ENCODE results near the gene PPM1B. TPM values are rescaled to one million over a fixed set of nuclear protein-coding genes. Genes with fewer than 3 reads are reported as not detected.
"Not testable (repeated sequence)": the region's sequence is repeated elsewhere in the genome, so short reads cannot be mapped to it uniquely, and the experiment has no call there.

The PPM1B gene
- polyA plus RNA-seq, 2 donors, result 16.9 to 17.6 TPM

DNA sequence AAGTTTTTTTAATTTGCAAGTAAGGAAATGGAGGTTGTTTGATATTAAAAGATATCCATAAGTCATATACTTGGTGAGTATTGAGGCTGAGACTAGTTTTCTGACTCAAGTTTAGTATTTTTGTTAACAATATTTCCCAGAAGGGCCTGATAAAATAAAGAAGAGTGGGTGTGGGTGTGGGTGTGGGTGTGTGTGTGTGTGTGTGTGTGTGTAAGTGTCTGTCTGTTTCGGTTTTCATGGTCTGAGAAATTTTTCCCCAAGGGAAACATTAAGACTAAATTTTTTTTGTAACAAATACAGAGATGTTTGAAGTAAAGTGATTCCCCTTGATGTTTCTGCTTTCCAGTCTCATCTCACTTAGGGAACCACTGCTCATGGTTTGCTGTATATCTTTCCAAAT is 36.5 kb downstream of the PPM1B start:
- 61% methylated on average over 1 of the region's 1 CpG for WGBS, 2 donors
- Histone ChIP-seq H3K9me3 (ENCODE audit: control insufficient read depth in 2 of 2, insufficient read depth in 1 of 2, low read depth in 1 of 2, low read length in 1 of 2) (no peaks in the 10 kb centered on the region), H3K27me3 (ENCODE audit: control insufficient read depth in 1 of 2, insufficient read depth in 2 of 2, low read length in 2 of 2) (no peaks in the 10 kb centered on the region), H3K36me3 (ENCODE audit: control insufficient read depth in 2 of 2, insufficient read depth in 2 of 2, low read length in 1 of 2) (peaks cover 3 to 5% of the 10 kb centered on the region in 2 donors), H3K4me3 (ENCODE audit: low read depth in 1 of 2, low read length in 2 of 2) (no peak overlapping the region), H3K4me1 (ENCODE audit: control insufficient read depth in 2 of 2, insufficient read depth in 2 of 2, low read length in 1 of 2) (no peaks in the 10 kb centered on the region), H3K27ac (ENCODE audit: low read depth in 2 of 2, low read length in 1 of 2) (no peak overlapping the region)

DNA sequence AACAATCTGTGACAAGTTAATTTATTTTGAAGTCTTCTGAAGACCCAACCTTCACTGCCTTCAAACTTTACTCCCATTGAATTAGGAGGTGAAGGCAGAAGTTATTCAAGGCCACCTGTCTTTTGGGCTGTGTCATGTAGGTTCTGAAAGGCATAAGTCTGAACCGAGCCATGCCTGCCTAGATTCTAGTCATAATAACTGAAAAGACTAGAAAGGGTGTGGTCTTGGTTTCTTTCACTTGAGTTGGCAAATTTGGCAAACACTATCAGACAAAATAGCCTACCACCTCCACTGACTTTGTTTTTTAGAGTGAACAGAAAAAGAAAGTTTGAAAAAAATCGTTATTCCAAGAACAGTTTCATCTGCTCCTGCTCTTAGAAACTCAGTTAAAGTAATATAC is 38.4 kb downstream of the PPM1B start:
- Histone ChIP-seq H3K9me3 (ENCODE audit: control insufficient read depth in 2 of 2, insufficient read depth in 1 of 2, low read depth in 1 of 2, low read length in 1 of 2) (no peaks in the 10 kb centered on the region), H3K4me3 (ENCODE audit: low read depth in 1 of 2, low read length in 2 of 2) (no peak overlapping the region), H3K27me3 (ENCODE audit: control insufficient read depth in 1 of 2, insufficient read depth in 2 of 2, low read length in 2 of 2) (no peaks in the 10 kb centered on the region), H3K4me1 (ENCODE audit: control insufficient read depth in 2 of 2, insufficient read depth in 2 of 2, low read length in 1 of 2) (no peaks in the 10 kb centered on the region), H3K27ac (ENCODE audit: low read depth in 2 of 2, low read length in 1 of 2) (no peak overlapping the region), H3K36me3 (ENCODE audit: control insufficient read depth in 2 of 2, insufficient read depth in 2 of 2, low read length in 1 of 2) (peaks cover 0 to 4% of the 10 kb centered on the region in 2 donors)
- WGBS, 2 donors, result 74 to 79% methylated on average over 2 of the region's 2 CpGs

DNA sequence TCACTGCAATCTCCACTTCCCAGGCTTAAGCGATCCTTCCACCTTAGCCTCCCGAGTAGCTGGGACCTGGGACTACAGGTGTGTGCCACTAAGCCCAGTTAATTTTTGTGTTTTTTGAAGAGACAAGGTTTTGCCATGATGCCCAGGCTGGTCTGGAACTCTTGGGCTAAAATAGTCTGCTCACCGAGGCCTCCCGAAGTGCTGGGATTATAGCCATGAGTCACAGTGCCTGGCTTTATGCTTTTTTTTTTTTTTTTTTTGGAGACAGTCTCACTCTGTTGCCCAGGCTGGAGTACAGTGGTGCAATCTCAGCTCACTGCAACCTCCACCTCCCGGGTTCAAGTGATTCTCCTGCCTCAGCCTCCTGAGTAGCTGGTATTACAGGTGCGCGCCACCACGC is 39.0 kb downstream of the PPM1B start:
- H3K27me3 ChIP-seq (ENCODE audit: control insufficient read depth in 1 of 2, insufficient read depth in 2 of 2, low read length in 2 of 2); H3K9me3 ChIP-seq (ENCODE audit: control insufficient read depth in 2 of 2, insufficient read depth in 1 of 2, low read depth in 1 of 2, low read length in 1 of 2); H3K4me1 ChIP-seq (ENCODE audit: control insufficient read depth in 2 of 2, insufficient read depth in 2 of 2, low read length in 1 of 2); H3K27ac ChIP-seq (ENCODE audit: low read depth in 2 of 2, low read length in 1 of 2); H3K4me3 ChIP-seq (ENCODE audit: low read depth in 1 of 2, low read length in 2 of 2); H3K36me3 ChIP-seq (ENCODE audit: control insufficient read depth in 2 of 2, insufficient read depth in 2 of 2, low read length in 1 of 2): not testable (repeated sequence)
- WGBS, 2 donors, result 87 to 92% methylated on average over 8 of the region's 8 CpGs

DNA sequence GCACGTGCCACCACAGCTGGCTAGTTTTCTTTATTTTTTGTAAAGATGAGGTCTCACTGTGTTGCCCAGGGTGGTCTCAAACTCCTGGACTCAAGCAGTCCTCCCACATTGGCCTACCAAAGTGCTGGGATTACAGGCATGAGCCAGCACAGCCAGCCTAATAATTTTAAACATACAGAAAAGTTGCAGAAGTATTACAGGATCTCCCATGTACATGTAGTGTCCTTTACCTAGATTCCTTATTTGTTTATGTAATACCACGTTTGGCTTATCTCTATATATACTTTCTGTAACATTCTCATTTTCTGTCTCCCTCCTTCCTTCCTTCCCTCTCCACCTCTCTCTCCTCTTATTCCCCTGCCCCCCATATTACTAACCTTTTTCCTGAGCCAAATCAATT is 41.7 kb downstream of the PPM1B start:
- 92 to 95% methylated on average over 2 of the region's 2 CpGs for WGBS, 2 donors
- Histone ChIP-seq H3K9me3 (ENCODE audit: control insufficient read depth in 2 of 2, insufficient read depth in 1 of 2, low read depth in 1 of 2, low read length in 1 of 2) (no peaks in the 10 kb centered on the region), H3K36me3 (ENCODE audit: control insufficient read depth in 2 of 2, insufficient read depth in 2 of 2, low read length in 1 of 2) (peaks cover 0 to 4% of the 10 kb centered on the region in 2 donors), H3K27ac (ENCODE audit: low read depth in 2 of 2, low read length in 1 of 2) (no peak overlapping the region), H3K4me1 (ENCODE audit: control insufficient read depth in 2 of 2, insufficient read depth in 2 of 2, low read length in 1 of 2) (no peaks in the 10 kb centered on the region), H3K27me3 (ENCODE audit: control insufficient read depth in 1 of 2, insufficient read depth in 2 of 2, low read length in 2 of 2) (no peaks in the 10 kb centered on the region), H3K4me3 (ENCODE audit: low read depth in 1 of 2, low read length in 2 of 2) (no peak overlapping the region)

DNA sequence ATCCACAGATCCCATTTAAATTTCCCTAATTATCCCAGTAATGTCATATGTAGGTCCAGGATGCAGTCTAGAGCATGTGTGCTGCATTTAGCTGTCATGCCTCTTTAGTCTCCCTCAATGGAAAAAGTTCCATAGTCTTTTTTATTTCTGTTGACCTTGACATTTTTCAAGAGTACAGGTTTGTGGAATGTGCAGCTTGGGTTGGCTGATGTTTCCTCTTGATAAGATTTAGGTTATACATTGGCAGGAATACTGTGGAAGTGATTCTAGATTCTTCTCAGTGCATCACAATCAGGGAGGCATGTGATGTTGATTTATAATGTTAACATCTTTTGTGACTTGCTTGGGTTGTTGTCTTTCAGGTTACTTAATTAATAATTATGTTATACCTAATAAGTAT is 42.5 kb downstream of the PPM1B start:
- Histone ChIP-seq H3K9me3 (ENCODE audit: control insufficient read depth in 2 of 2, insufficient read depth in 1 of 2, low read depth in 1 of 2, low read length in 1 of 2) (no peaks in the 10 kb centered on the region), H3K4me1 (ENCODE audit: control insufficient read depth in 2 of 2, insufficient read depth in 2 of 2, low read length in 1 of 2) (no peaks in the 10 kb centered on the region), H3K36me3 (ENCODE audit: control insufficient read depth in 2 of 2, insufficient read depth in 2 of 2, low read length in 1 of 2) (peaks cover 0 to 4% of the 10 kb centered on the region in 2 donors), H3K27me3 (ENCODE audit: control insufficient read depth in 1 of 2, insufficient read depth in 2 of 2, low read length in 2 of 2) (no peaks in the 10 kb centered on the region), H3K4me3 (ENCODE audit: low read depth in 1 of 2, low read length in 2 of 2) (no peak overlapping the region), H3K27ac (ENCODE audit: low read depth in 2 of 2, low read length in 1 of 2) (no peak overlapping the region)

DNA sequence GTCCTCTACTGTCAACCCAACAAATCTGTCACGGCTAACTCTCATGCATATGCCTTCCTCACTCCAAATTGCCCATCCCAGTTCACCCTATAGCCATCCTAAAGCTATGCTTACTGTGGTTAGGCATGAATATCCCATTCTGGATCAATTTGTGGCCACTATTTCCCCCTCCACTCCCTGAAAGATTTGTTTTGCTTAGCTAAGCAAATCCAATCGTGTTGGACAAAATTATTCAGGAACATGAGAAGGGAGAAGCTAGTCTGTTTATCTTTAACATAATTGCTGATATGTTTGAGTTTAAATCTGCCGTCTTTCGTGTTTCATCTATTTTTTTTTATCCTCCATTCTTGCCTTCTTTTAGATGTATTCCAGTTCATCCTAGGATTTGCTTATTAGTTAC is 43.6 kb downstream of the PPM1B start:
- Histone ChIP-seq H3K4me3 (ENCODE audit: low read depth in 1 of 2, low read length in 2 of 2) (no peak overlapping the region), H3K4me1 (ENCODE audit: control insufficient read depth in 2 of 2, insufficient read depth in 2 of 2, low read length in 1 of 2) (no peaks in the 10 kb centered on the region), H3K27ac (ENCODE audit: low read depth in 2 of 2, low read length in 1 of 2) (no peak overlapping the region), H3K27me3 (ENCODE audit: control insufficient read depth in 1 of 2, insufficient read depth in 2 of 2, low read length in 2 of 2) (no peaks in the 10 kb centered on the region), H3K9me3 (ENCODE audit: control insufficient read depth in 2 of 2, insufficient read depth in 1 of 2, low read depth in 1 of 2, low read length in 1 of 2) (no peaks in the 10 kb centered on the region), H3K36me3 (ENCODE audit: control insufficient read depth in 2 of 2, insufficient read depth in 2 of 2, low read length in 1 of 2) (peaks cover 0 to 4% of the 10 kb centered on the region in 2 donors)
- 91 to 93% methylated on average over 4 of the region's 4 CpGs for WGBS, 2 donors

DNA sequence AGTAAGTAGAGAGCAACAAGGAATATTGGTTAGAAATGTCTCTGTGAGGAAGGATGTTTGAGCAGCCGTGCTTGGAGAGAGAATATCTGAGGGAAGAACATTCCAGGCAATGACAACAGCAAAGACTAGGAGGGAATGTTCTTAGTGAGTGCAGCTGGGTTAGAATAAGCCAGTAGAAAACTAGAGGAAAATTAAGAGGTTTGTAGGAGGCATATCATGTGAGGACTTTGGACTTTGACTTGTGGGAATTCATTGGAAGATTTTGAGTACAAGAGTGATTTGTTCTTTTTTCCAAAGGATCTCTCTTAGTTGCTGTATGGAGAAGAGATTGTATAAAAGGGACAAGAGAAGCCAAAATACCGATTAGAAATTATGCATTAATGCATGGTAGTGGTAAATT is 47.2 kb downstream of the PPM1B start:
- H3K4me1 ChIP-seq (ENCODE audit: control insufficient read depth in 2 of 2, insufficient read depth in 2 of 2, low read length in 1 of 2), result no peaks in the 10 kb centered on the region
- no peaks in the 10 kb centered on the region for H3K36me3 ChIP-seq (ENCODE audit: control insufficient read depth in 2 of 2, insufficient read depth in 2 of 2, low read length in 1 of 2)
- no peak overlapping the region for H3K27ac ChIP-seq (ENCODE audit: low read depth in 2 of 2, low read length in 1 of 2)
- H3K9me3 ChIP-seq (ENCODE audit: control insufficient read depth in 2 of 2, insufficient read depth in 1 of 2, low read depth in 1 of 2, low read length in 1 of 2), result no peaks in the 10 kb centered on the region
- WGBS, 2 donors, result 83 to 93% methylated on average over 2 of the region's 2 CpGs
- H3K4me3 ChIP-seq (ENCODE audit: low read depth in 1 of 2, low read length in 2 of 2), result no peak overlapping the region
- H3K27me3 ChIP-seq (ENCODE audit: control insufficient read depth in 1 of 2, insufficient read depth in 2 of 2, low read length in 2 of 2), result no peaks in the 10 kb centered on the region

DNA sequence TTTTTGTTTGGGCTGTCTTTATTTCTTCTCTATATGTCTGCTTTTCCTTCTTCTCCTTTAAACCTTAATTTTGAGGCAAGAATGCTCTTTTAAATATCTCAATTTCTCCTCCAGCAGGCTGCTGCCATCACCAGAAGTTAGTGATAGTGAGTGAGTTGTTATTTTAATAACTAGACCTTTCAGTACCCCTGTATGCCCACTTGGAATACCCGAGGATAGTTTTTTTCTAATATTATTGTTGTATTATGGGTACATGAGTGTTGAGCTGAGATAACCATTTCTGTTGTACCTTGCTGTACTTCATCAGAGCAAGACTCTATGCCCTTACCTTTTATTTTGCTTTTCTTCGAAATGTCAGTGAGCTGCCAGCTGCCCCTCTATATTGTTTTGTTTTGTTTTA is 50.1 kb downstream of the PPM1B start:
- no peak overlapping the region for H3K27ac ChIP-seq (ENCODE audit: low read depth in 2 of 2, low read length in 1 of 2)
- 87 to 89% methylated on average over 2 of the region's 2 CpGs for WGBS, 2 donors
- H3K4me3 ChIP-seq (ENCODE audit: low read depth in 1 of 2, low read length in 2 of 2), result no peak overlapping the region
- no peaks in the 10 kb centered on the region for H3K36me3 ChIP-seq (ENCODE audit: control insufficient read depth in 2 of 2, insufficient read depth in 2 of 2, low read length in 1 of 2)
- no peaks in the 10 kb centered on the region for H3K4me1 ChIP-seq (ENCODE audit: control insufficient read depth in 2 of 2, insufficient read depth in 2 of 2, low read length in 1 of 2)
- no peaks in the 10 kb centered on the region for H3K27me3 ChIP-seq (ENCODE audit: control insufficient read depth in 1 of 2, insufficient read depth in 2 of 2, low read length in 2 of 2)
- H3K9me3 ChIP-seq (ENCODE audit: control insufficient read depth in 2 of 2, insufficient read depth in 1 of 2, low read depth in 1 of 2, low read length in 1 of 2), result no peaks in the 10 kb centered on the region

DNA sequence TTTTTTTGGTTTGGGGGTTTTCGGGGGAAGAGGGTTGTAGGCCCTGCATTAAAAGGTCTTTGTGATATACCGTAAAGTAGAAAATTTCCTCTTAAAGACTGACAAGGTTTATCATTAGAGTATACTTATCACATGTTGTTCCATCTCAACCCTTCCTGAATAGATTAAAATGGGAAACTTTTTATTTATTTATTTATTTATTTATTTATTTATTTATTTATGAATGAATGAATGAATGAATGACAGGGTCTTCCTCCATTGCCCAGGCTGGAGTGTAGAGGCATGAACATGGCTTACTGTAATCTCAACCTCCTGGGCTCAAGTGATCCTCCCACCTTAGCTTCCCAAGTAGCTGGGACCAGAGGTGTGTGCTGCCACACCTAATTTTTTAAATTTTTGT is 58.1 kb downstream of the PPM1B start:
- H3K4me3 ChIP-seq (ENCODE audit: low read depth in 1 of 2, low read length in 2 of 2), result no peak overlapping the region
- WGBS, 2 donors, result 95 to 98% methylated on average over 2 of the region's 2 CpGs
- H3K27me3 ChIP-seq (ENCODE audit: control insufficient read depth in 1 of 2, insufficient read depth in 2 of 2, low read length in 2 of 2), result no peaks in the 10 kb centered on the region
- H3K9me3 ChIP-seq (ENCODE audit: control insufficient read depth in 2 of 2, insufficient read depth in 1 of 2, low read depth in 1 of 2, low read length in 1 of 2), result no peaks in the 10 kb centered on the region
- H3K27ac ChIP-seq (ENCODE audit: low read depth in 2 of 2, low read length in 1 of 2), result no peak overlapping the region
- no peaks in the 10 kb centered on the region for H3K4me1 ChIP-seq (ENCODE audit: control insufficient read depth in 2 of 2, insufficient read depth in 2 of 2, low read length in 1 of 2)
- H3K36me3 ChIP-seq (ENCODE audit: control insufficient read depth in 2 of 2, insufficient read depth in 2 of 2, low read length in 1 of 2), result no peaks in the 10 kb centered on the region

DNA sequence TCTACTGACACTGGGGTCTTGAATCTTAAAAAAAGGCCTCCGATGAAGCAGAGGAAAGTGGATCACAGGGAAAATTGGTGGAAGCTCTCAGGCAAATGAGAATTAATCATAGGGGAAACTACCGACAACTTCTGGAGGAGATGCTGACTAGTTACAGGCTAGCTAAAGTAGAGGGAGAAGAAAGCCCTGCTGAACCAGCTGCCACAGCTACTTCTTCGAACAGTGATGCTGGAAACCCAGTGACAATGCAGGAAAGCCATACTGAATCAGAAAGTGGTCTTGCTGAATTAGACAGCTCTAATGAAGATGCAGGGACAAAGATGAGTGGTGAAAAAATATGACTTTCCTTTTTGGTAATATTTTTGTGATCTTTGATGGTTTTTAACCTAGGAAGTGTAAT is 61.7 kb downstream of the PPM1B start:
- no peaks in the 10 kb centered on the region for H3K9me3 ChIP-seq (ENCODE audit: control insufficient read depth in 2 of 2, insufficient read depth in 1 of 2, low read depth in 1 of 2, low read length in 1 of 2)
- H3K36me3 ChIP-seq (ENCODE audit: control insufficient read depth in 2 of 2, insufficient read depth in 2 of 2, low read length in 1 of 2), result no peaks in the 10 kb centered on the region
- no peak overlapping the region for H3K27ac ChIP-seq (ENCODE audit: low read depth in 2 of 2, low read length in 1 of 2)
- WGBS, 2 donors, result 82 to 95% methylated on average over 3 of the region's 3 CpGs
- no peak overlapping the region for H3K4me3 ChIP-seq (ENCODE audit: low read depth in 1 of 2, low read length in 2 of 2)
- H3K4me1 ChIP-seq (ENCODE audit: control insufficient read depth in 2 of 2, insufficient read depth in 2 of 2, low read length in 1 of 2), result no peaks in the 10 kb centered on the region
- no peaks in the 10 kb centered on the region for H3K27me3 ChIP-seq (ENCODE audit: control insufficient read depth in 1 of 2, insufficient read depth in 2 of 2, low read length in 2 of 2)

Data from esophagus (tissue), 2 donors.